DOHH2 (cell line): Measurements from ENCODE around the gene RUNX1.

Source experiments
- EZH2phosphoT487 ChIP-seq: fragments of 200-600 bp; sonication (generic); IDR thresholded peaks from 2 replicates; pipeline ENCODE4 v1.6.1; 2017; ENCODE audit warnings: borderline replicate concordance, mild to moderate bottlenecking, antibody characterized with exemption, low read length, moderate library complexity, mixed read lengths
- TF ChIP-seq, protein P1 (sequence below): fragments of 200-600 bp; sonication (generic); IDR thresholded peaks from one replicate; pipeline ENCODE4 v1.5.1; 2014; ENCODE audit warnings: antibody characterized with exemption, mild to moderate bottlenecking, low read depth, low read length; ENCODE audit not compliant: poor library complexity, severe bottlenecking

- TF ChIP-seq, protein P1, sequence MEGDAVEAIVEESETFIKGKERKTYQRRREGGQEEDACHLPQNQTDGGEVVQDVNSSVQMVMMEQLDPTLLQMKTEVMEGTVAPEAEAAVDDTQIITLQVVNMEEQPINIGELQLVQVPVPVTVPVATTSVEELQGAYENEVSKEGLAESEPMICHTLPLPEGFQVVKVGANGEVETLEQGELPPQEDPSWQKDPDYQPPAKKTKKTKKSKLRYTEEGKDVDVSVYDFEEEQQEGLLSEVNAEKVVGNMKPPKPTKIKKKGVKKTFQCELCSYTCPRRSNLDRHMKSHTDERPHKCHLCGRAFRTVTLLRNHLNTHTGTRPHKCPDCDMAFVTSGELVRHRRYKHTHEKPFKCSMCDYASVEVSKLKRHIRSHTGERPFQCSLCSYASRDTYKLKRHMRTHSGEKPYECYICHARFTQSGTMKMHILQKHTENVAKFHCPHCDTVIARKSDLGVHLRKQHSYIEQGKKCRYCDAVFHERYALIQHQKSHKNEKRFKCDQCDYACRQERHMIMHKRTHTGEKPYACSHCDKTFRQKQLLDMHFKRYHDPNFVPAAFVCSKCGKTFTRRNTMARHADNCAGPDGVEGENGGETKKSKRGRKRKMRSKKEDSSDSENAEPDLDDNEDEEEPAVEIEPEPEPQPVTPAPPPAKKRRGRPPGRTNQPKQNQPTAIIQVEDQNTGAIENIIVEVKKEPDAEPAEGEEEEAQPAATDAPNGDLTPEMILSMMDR, result no peak
- TF ChIP-seq EZH2phosphoT487, result no peak
These were observed 28.7 kb downstream of the RUNX1 start for GRCh38 chr21:35020436-35020835.
